HTR-8/SVneo (cell line): ENCODE results near the gene SWT1.
A peak's percentile ranks its signal among the peaks of the same experiment; 100 is the strongest.

Experiments used
- DNase-seq: peaks from one replicate; pipeline ENCODE4 v3.0.0; 2011; ENCODE audit warnings: low spot score, mixed read lengths; ENCODE audit not compliant: insufficient read length
- FAIRE-seq: peaks from 2 replicates; lab custom pipeline; 2011; peaks lifted over from hg19 to GRCh38; lab: Jason Lieb, UNC

SWT1 gene, protein sequence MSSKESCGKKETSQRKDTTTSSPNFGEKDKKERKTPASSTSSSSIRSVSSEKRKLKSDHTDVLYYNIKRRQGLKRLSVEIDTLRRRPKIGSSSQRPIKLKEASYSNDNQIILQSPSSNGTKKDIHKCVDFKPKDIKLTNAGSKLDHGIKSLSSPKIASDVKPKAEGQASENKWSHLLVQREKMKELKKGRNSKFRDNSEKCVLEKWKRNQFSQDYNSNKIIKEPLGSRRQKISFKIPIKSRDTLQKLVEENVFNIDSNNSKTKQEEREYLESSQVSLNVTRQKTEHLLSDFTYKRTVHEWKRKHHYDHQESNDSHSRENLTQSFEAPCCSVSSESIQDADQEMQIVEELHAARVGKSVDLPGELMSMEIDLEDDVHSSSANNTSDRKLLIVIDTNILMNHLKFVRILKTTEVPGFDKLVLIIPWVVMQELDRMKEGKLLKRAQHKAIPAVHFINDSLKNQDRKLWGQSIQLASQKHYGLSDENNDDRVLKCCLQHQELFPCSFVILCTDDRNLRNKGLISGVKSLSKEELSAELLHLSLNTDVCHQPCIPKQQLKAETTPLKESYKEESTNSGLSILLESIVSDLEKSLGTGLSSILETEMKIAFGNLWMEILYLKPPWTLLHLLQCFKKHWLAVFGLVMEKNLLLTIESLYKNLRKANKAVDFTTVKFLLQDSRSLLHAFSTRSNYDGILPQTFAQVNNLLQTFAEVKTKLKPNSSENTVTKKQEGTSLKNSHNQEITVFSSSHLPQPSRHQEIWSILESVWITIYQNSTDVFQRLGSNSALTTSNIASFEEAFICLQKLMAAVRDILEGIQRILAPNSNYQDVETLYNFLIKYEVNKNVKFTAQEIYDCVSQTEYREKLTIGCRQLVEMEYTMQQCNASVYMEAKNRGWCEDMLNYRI

DNA sequence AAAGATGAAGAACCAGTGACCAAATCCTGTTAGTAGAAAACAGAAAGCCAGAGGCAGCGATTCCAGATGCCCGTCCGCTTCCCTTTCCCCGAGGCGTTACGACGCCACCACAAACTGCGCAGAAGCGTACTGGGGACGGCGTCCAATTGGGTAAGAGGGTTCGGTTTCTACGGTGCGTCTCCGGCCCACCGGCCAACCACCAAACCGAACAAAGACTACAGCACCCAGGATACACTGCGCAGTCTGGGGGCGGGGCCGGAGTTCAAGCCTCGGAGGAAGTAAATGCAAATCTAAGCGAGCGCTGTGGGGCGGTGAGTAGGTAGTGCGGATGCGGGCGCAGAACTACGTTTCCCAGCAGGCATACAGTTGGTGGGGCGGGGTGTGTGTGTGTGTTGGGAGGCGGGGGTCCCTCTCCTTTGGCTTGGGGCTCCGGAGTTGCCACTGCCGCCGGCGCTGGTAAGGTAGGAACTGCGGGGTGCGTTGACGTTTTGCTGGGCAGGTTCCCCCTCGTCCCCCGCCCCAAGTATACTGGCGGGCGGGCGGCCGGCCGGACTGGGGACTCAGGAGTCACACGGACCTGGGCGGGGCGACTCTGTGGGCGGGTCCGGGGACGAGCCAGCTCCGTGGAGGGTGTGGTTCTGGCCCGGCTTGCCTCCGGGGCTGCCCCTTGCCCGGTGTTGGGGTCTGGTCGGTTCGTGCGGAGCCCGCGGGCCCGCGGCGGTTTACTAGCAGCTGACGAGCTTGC is at the start of gene SWT1, which contains the start of gene TRMT1L:
SWT1 (plus strand) TSS at position 314 of the 745 bp plus-strand sequence. CDS start 3,675 bp downstream, outside the sequence.
TRMT1L (minus strand) TSS at position 100 of the 745 bp plus-strand sequence. CDS start 241 bp downstream, outside the sequence.
- peak; percentile 98 for DNase-seq
- peak; percentile 99 for FAIRE-seq

DNA sequence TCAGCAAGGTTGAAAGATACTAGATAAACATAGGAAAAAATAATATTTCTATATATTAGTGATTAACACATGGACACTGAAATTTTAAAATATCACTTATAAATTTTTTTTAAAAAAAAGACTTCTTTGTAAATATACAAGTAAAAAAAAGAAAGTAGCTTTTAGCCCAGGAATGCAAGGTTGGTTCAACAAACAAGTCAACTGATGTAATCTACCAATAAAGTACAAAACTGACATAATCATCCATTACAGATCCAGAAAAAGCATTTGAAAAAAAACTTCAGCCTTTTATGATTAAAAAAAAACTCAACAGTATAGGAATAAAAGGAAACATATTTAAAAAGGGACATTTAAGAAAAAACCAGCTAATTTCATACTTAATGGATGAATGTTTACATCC is 48.6 kb upstream of the SWT1 start:
- DNase-seq, result no peak
- FAIRE-seq, result no peak

DNA sequence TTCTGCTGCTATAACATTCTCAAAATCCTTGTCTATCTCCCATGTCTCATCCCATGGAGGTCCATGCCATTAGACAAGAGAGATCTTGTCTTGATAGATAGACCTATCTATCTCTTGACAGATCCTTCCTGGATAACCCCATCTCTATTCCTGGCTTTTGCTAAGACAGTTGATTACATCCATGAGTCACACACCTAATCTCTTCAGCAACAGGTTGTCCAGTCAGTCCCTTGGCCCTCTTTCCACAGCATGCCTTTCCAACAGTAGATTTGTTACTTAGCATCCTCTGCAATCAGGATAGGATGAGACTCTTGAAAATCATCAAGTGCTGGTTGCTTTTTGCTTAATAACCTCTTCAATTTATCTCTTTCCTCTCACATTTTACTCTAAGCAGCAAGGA is 46.8 kb upstream of the SWT1 start:
- DNase-seq, result no peak
- FAIRE-seq, result no peak

DNA sequence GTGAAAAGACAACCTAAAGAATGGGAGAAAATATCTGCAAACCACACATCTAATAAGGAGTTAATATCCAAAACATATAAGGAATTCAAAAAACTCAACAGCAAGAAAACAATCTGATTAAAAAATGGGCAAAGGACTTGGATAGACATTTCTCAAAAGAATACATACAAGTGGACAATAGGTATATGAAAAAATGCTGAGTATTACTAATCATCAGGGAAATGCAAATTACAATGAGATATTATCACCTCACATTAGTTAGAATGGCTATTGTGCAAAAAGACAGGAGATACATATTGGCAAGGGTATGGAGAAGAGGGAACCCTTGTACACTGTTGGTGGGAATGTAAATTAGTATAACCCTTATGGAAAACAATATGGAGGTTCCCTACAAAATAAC is 45.1 kb upstream of the SWT1 start:
- FAIRE-seq, result no peak
- no peak for DNase-seq

DNA sequence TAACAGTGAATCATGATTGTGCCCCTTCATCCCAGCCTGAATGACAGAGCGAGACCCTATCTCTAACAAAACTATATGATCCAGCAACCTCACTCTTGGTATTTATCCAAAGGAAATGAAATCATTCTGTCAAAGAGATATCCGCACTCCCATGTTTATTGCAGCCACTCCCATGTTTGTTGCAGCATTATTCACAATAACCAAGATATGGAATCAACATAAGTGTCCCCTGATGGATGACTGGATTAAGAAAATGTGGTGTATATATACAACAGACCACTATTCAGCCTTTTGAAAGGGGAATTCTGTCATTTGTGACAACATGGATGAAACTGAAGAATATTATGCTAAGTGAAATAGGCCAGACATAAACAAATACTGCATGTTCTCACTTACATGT is 44.6 kb upstream of the SWT1 start:
- peak; percentile 49 for FAIRE-seq

DNA sequence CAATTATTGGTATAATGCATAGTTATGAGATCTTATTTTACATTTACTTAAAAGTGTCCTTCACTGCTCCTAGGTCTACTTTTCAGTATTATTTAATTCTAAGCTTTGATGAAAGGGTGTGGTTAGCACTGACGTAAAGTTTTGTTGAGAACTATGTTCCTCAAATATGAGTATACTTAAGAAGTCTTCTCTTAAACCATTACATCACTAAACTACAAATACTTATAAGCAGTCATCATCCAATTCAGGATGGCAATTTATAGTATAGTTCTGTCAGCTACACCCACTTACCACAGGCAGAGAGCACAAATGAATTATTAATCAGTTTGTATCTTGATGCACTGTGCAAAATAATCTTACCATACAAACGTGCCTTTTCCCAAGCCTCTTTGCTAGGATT is 27.3 kb upstream of the SWT1 start:
- no peak for DNase-seq
- no peak for FAIRE-seq

More for the DNA sequence above, 44.6 kb upstream of the SWT1 start:
- DNase-seq, result no peak

DNA sequence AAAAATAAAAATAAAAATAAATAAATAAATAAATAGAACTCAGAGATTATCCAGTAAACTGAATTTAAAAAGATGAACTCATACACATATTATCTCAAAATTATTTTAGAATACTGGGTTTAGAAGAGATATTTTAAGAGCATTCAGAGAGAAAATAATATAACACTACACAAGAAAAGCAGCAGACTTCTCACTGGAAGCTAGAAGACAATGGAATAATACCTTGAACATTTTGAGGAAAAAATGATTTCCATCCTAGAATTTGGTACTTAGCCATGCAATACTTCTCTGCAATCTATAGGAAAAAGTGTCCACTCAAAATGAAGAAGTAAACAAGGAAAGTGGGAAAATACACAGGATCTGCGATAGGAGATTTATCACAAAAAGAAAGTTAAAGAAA is 24.4 kb upstream of the SWT1 start:
- FAIRE-seq, result no peak
- no peak for DNase-seq

DNA sequence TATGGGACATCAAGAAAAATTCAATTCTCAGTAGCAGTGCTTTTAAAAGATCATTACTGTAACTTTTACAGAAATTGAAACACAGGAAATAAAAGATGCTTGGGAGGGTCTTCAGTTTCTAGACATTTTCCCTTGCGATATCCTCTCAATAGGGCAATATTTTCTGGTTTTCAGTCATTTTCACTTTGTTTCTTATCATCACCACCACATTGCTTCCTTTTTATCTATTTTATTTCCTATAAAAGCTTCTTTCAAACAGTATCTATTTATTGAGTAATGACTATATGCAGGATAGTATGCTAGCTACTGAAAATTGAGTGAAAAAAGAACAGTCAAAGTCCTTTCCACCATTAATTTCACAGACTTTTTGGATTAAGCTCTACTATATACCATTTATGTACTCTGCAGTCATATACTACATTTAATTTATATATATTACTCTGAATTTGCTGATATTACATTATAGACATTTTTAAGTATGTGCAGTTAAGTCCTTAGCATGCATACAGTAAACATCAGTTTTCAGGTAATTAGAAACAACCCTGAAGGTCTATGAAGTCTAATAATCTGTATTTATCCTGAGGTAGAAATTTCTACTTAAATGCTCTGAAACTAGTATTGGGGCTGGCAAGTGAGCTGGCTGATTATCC is 18.9 kb upstream of the SWT1 start:
- FAIRE-seq (no peak), DNase-seq (no peak)

DNA sequence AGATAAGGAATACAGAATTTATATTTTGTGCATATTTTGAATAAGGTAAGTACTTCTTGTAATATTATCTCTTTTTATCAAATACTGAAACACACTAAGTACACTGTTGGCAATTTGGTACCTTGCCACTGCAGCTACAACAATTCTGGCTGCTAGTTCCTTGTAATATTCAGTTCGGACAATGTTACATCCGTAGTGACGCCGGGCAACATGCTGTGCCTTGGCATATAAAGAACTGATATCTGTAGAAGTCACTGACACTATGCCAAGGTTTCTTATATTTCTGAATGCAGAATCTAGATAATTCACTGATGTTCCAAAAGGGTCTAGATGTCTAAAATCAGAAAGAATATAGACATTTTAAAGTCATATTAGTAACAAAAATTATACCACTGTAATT is 17.7 kb upstream of the SWT1 start:
- FAIRE-seq, result no peak
- no peak for DNase-seq

DNA sequence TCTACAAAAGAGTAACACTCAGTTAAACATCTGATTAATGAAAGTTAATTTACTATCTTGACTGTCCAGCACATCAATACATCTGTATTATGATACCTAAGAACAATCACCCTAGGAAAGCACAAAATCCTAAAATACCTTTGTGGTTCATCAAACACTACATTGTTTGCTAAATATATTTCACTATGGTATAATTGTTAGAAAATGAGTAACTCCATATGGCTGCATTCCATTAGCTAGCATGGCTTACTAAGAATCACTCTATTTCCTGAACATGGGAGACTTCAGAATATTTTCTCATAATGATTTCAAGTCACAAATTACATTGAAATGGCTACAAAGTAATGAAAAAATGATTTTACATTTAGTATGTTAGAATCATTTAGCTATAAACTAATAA is 12.7 kb upstream of the SWT1 start:
- DNase-seq (no peak), FAIRE-seq (no peak)

DNA sequence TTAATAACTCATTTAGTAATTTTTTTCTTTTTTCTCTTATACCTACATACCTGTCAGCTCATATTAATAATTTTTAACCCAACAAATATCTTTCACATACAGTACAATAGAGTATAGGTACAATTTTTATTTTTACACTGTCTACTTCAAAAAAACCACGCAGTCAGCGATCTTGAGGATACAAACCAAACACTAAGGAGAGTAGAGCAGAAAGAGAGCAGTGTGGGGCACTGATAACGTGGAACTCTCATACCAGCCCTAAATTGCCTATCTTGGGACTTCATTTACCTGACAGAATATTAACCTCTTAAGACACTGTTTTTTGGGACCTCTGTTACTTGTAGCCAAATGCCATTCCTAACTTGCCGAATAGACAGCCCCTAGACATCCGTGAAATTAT is 5.8 kb upstream of the SWT1 start:
- FAIRE-seq, result no peak

DNA sequence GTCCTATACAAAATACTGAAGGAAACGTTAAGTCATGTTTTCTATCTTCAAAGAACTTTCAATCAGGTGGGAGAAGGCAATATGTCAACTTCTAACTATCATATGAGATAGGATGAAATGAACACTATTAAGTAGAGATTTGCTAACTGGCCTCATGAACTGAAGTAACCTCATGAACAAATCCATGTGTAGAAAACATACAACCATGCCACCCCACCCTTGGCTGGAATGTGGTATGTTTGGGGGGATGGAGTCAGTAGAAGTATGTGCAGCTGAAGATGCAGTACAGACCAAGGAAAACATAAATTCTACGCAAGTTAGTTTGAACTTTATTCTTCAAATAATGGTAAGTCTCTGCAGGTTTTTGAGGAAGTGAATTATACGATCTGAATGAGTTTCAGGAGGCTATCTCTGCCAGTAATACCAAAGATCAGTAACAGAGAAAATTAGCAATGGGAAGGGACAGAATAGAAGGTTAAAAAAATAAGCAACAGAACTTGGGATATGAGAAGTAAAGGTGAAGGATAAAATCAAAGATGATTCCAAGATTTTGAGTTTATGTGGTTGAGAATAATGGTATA is 4.7 kb upstream of the SWT1 start:
- peak; percentile 69 for FAIRE-seq
- no peak for DNase-seq

More for the DNA sequence above, 5.8 kb upstream of the SWT1 start:
- DNase-seq, result no peak

DNA sequence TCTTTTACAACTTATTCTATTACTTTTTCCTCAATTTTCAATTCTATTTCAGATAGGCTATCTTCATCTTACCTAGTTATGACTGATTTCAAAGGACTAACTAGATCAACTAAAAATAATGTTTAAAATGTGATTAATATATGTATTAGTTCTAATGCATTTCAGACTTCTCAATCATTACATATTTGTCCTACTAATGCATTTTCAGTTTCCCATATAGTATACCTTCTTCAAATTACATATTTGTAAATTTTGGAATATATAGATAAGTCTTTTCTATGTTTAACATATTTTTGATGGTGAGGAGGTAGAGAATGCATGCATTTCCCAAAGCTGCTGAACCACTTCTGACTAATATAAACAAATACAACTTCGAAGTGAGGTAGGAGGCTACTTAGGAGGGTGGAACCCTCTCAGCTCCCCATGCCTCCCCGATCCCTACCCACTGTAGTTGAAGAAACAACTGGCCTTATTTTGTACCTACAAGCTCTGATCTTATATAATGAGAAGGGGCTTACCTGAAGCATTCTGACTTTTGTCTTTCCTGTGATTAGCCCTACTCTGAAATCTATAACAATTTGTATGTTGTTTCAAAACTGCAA is 2.0 kb upstream of the SWT1 start:
- DNase-seq (no peak), FAIRE-seq (no peak)

DNA sequence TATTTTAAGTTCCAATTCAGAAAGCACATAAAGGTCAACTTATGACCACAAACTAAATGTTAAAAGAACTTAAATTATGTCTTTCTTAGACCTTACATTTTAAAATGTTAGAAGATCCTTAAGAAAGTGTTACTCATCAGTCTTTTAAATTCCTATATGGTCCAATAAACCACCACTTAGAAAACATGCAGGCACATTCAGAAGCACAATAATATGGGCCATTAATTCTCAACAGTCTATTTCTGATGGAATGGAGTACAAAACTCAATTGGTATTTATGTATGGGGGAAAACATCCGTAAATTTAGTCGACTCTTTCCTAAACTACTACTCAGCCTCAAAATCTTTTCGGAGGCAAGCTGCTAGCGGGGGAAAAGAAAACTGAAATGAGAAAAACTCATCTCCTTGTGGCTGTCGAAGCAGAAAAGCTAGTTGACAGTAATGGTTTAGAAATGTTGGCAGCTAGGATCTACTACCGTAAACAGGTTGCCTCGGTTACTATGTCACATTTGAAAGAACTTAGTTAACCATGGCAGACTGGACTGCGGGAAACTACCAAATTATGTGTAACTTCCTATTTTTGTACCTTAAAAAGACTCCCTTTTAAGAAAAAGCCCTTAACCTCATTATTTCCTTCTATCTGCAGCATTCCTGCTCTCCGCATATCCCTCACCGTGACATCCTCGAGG is 1.2 kb upstream of the SWT1 start:
- no peak for DNase-seq
- no peak for FAIRE-seq

DNA sequence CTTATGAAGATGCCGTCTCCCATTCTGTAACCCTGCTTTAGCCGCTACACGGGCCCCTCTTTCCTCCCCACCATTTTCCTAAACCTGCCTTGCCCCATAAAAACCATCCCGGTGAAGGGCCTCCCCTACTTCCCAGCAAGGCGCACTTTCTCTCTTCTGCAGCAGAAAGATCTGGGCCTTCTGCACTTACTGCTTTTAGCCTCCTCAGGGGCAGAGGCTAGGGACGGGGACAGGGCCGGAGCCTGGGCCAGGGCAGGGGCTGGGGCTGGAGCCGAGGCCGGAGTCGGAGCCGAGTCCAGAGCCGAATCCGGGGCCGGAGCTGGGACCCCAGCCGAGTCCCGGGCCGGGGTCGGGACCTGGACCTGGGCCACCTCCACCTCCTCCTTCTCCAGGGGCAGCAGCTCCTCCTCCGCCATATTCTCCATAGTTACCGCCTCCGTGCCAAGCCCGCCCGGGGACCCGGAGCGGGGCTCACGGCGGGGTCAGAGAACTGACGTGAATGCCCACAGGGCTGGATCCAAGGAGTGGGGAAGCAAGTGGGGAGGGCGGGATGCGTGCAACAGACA is 596 bp upstream of the SWT1 start:
- peak; percentile 9 for DNase-seq
- no peak for FAIRE-seq

DNA sequence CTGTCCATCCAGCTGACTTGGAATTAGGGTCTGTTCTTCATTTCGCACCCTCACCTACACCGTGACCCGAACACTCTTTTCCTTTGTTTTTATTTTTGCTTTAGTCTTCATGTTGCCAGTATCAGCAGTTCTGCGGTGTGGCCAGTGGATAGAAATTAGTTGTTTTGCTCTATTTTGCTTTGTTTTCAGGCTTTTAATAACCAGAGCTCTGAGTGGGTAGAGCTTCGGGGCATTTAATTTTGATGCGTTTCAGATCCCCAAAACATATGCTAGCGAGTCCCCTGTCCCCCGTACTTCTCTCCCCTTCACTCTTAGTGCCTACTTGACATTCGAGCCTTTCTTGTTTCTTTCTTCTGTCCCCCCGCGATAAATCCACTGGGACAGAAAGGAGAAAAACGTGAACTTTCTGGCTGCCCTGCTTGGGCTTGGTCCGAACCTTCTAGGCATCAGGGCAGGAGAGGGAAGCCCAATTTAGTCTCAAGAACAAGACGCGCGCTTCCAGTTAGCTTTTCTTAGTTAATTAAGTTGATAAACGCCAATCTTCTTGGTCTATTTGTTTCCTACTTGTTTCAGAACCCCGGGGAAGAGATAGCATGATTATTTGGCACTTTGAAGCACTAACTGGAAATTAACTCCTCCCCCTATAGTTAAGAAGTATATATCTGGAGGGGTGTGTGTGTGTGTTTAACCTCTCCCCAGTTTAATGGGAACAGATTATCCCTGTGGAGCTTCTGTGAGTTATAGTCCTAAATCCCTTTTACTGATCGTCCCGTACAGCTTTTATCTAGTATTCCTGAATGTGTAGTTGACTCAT is 839 bp downstream of the SWT1 start:
- DNase-seq (no peak), FAIRE-seq (no peak)

DNA sequence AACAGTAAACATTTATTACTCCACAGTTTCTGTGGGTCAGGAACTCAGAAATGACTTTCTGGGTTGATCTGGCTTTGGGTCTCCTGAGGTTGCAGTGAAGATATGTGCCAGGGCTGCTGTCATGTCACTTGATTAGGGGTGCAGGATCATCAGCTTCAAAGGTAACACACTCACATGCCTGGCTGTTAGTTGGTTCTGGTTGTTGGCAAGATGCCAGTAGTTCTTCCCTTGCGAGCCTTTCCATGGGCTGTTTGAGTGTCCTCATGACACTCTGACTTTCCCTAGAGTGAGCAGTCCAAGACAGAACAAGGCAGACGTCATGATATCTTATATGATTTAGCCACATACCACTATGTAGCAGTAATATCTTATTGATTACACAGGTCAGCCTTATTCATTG is 1.8 kb downstream of the SWT1 start:
- DNase-seq, result no peak
- FAIRE-seq, result no peak
